GM18517 (cell line): ENCODE data around the gene GGA1.
"Not testable (repeated sequence)": the region's sequence is repeated elsewhere in the genome, so short reads cannot be mapped to it uniquely, and the experiment has no call there.

ENCODE experiments used
- ATAC-seq: cut with Tn5 transposase; IDR thresholded peaks from one replicate; pipeline ENCODE4 v1.9.1; 2021; ENCODE audit warnings: mild to moderate bottlenecking, moderate library complexity; ENCODE audit not compliant: unreplicated experiment

The GGA1 gene

GRCh38 chr22:37569921-37570660, 38.5 kb upstream of the GGA1 start:
- ATAC-seq = no peak

GRCh38 chr22:37570661-37570976, 38.0 kb upstream of the GGA1 start:
- no peak for ATAC-seq

GRCh38 chr22:37571258-37571991, 37.2 kb upstream of the GGA1 start:
- no peak for ATAC-seq

GRCh38 chr22:37571992-37572373, 36.7 kb upstream of the GGA1 start:
- no peak for ATAC-seq

- no peak for ATAC-seq
Measured at GRCh38 chr22:37575490-37576003, 33.1 kb upstream of the GGA1 start.

- ATAC-seq = no peak
Measured at GRCh38 chr22:37578002-37578401, 30.6 kb upstream of the GGA1 start.

- ATAC-seq = no peak
Measured at GRCh38 chr22:37581504-37581903, 27.1 kb upstream of the GGA1 start.

GRCh38 chr22:37582526-37582925, 26.1 kb upstream of the GGA1 start:
- no peak for ATAC-seq

- no peak for ATAC-seq
Measured at GRCh38 chr22:37588546-37589215, 20.0 kb upstream of the GGA1 start.

- ATAC-seq = no peak
Measured at GRCh38 chr22:37589636-37590035, 19.0 kb upstream of the GGA1 start.

- not testable (repeated sequence) for ATAC-seq
Measured at GRCh38 chr22:37591081-37591480, 17.6 kb upstream of the GGA1 start.

GRCh38 chr22:37591823-37592404, 16.7 kb upstream of the GGA1 start:
- no peak for ATAC-seq

- ATAC-seq = no peak
Measured at GRCh38 chr22:37594237-37594636, 14.4 kb upstream of the GGA1 start.

GRCh38 chr22:37599153-37599552, 9.5 kb upstream of the GGA1 start:
- ATAC-seq = no peak

GRCh38 chr22:37601203-37601539, 7.5 kb upstream of the GGA1 start:
- ATAC-seq = no peak

GRCh38 chr22:37601540-37602442, 6.8 kb upstream of the GGA1 start:
- ATAC-seq = no peak

GRCh38 chr22:37602546-37603277, 5.9 kb upstream of the GGA1 start:
- ATAC-seq = not testable (repeated sequence)

GRCh38 chr22:37604074-37604473, 4.6 kb upstream of the GGA1 start:
- no peak for ATAC-seq

GRCh38 chr22:37604875-37605274, 3.8 kb upstream of the GGA1 start:
- no peak for ATAC-seq
